GM19193 (cell line): ENCODE data around the gene PARVG.

ENCODE experiments used
- POLR2A ChIP-seq: IDR thresholded peaks from 4 replicates; pipeline ENCODE4 v1.6.1; 2011; ENCODE audit not compliant: insufficient read depth, insufficient read length; ENCODE audit errors: extremely low read depth

Gene PARVG

GRCh38 chr22:44247923-44248892 lies 67.5 kb downstream of the PARVG start:
- no peak for TF ChIP-seq POLR2A

- no peak for TF ChIP-seq POLR2A
Observed at GRCh38 chr22:44248926-44249325, 68.2 kb downstream of the PARVG start.

- no peak for TF ChIP-seq POLR2A
Observed at GRCh38 chr22:44249376-44250147, 68.8 kb downstream of the PARVG start.

- no peak for TF ChIP-seq POLR2A
Observed at GRCh38 chr22:44254811-44255210, 74.1 kb downstream of the PARVG start.

- TF ChIP-seq POLR2A = no peak
Observed at GRCh38 chr22:44256085-44256484, 75.4 kb downstream of the PARVG start.

GRCh38 chr22:44256556-44257485 lies 76.1 kb downstream of the PARVG start:
- TF ChIP-seq POLR2A = no peak
